Measurements from ENCODE around the gene SKOR1.

GRCh38 chr15:67849538-67849937, 24.2 kb downstream of the SKOR1 start:
- TF ChIP-seq POLR2AphosphoS5 (IDR thresholded peaks at IDR 0.05; ENCODE audit: low read depth, low read length) (no peak), CTCF (IDR thresholded peaks at IDR 0.05) (no peak), REST (IDR thresholded peaks at IDR 0.05; ENCODE audit: low read depth, low read length) (no peak), MAX (IDR thresholded peaks at IDR 0.05; ENCODE audit: low read depth) (no peak), EP300 (IDR thresholded peaks at IDR 0.05; ENCODE audit: borderline replicate concordance in 1 of 2, low read depth in 1 of 2, low read length in 1 of 2) (no peak), YY1 (IDR thresholded peaks at IDR 0.05; ENCODE audit: low read depth) (no peak), JUND (IDR thresholded peaks at IDR 0.05) (no peak), NRF1 (IDR thresholded peaks at IDR 0.05; ENCODE audit: low read depth, low read length) (no peak), PBX3 (IDR thresholded peaks at IDR 0.05) (no peak), SIN3A (IDR thresholded peaks at IDR 0.05; ENCODE audit: borderline replicate concordance, low read depth, low read length) (no peak), RAD21 (IDR thresholded peaks at IDR 0.05; ENCODE audit: low read length) (no peak), RXRA (IDR thresholded peaks at IDR 0.05; ENCODE audit: borderline replicate concordance, low read depth) (no peak), MEF2A (IDR thresholded peaks at IDR 0.05; ENCODE audit: borderline replicate concordance, low read depth) (no peak)
